GM12892 (cell line): Measurements from ENCODE around the gene RFT1.

Source experiments
- POLR2A ChIP-seq: IDR thresholded peaks from 2 replicates; pipeline ENCODE4 v1.6.1; 2011; ENCODE audit warnings: low read depth, low read length, control low read depth
- TAF1 ChIP-seq: IDR thresholded peaks from 2 replicates; pipeline ENCODE4 v1.6.1; 2011; ENCODE audit warnings: low read depth, mild to moderate bottlenecking, control low read depth, low read length, borderline replicate concordance

GRCh38 chr3:53132347-53132746, 2.1 kb upstream of the RFT1 start:
- no peak for TF ChIP-seq TAF1
- no peak for TF ChIP-seq POLR2A
